ENCODE measurements around the gene HLA-DPA1.
A peak's percentile ranks its signal among the peaks of the same experiment; 100 is the strongest.
"Not testable (repeated sequence)": the region's sequence is repeated elsewhere in the genome, so short reads cannot be mapped to it uniquely, and the experiment has no call there.

The HLA-DPA1 gene

GRCh38 chr6:33073431-33073871 lies at the start of gene HLA-DPA1:
HLA-DPA1 (minus strand) TSS chr6:33073649.
- DNase-seq (ENCODE audit: low read depth): no peak

- no peak for DNase-seq (ENCODE audit: low read depth)
These were observed 49.7 kb upstream of the HLA-DPA1 start for GRCh38 chr6:33123181-33123580.

DNA sequence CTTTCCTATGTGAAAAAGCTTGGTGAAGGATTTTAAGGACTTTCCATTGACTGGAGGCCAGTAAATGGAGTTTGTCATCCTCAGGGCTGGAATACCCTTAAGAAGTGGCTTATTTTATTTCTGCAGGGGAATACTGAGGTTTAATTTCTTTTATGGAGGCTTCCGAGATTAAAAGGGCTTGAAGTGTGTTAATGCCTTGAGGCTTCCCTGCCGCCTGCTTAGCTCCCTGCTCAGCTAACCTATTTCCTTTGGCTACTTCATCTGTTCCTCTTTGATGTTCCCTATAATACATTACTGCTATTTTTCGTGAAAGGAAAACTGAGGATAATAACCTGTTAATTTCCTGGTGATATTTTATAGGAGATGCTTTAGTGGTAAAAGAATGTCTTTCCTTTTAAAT lies 46.6 kb upstream of the HLA-DPA1 start:
- no peak for DNase-seq (ENCODE audit: low read depth)

DNA sequence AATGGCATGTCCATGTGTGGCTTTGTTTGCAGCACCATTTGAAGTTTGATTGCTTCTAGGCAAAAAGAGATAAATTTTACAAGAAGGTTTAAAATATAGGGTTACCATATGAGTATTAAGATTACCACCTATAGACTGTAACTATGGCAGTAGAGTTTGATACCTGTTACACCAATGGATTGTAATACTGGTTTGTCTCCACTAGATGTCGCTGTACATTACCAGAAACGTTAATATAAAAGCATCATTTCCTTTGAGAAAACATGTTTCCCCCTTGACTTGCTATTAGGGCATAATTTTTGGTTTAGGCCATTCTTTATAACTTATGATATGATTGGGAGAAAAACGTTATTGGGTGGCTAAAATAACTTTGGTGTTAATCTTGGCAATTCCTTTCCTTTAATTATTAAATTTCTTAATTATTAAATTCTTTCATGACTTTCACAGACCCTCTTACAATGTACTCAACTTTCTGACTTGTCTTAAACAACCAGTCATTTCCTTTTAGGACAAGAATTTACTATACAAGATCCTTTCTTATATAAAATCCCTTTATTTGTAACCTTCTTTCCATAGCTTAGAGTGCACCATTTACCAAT lies 45.2 kb upstream of the HLA-DPA1 start:
- DNase-seq (ENCODE audit: low read depth): no peak

GRCh38 chr6:33117811-33118277 lies 44.4 kb upstream of the HLA-DPA1 start:
- DNase-seq (ENCODE audit: low read depth): no peak

GRCh38 chr6:33116841-33117711 lies 43.6 kb upstream of the HLA-DPA1 start:
- no peak for DNase-seq (ENCODE audit: low read depth)

- DNase-seq (ENCODE audit: low read depth): no peak
These were observed 43.0 kb upstream of the HLA-DPA1 start for GRCh38 chr6:33116417-33116816.

- DNase-seq (ENCODE audit: low read depth): no peak
These were observed 41.0 kb upstream of the HLA-DPA1 start for GRCh38 chr6:33114406-33114805.

- no peak for DNase-seq (ENCODE audit: low read depth)
These were observed 40.3 kb upstream of the HLA-DPA1 start for GRCh38 chr6:33113755-33114154.

DNA sequence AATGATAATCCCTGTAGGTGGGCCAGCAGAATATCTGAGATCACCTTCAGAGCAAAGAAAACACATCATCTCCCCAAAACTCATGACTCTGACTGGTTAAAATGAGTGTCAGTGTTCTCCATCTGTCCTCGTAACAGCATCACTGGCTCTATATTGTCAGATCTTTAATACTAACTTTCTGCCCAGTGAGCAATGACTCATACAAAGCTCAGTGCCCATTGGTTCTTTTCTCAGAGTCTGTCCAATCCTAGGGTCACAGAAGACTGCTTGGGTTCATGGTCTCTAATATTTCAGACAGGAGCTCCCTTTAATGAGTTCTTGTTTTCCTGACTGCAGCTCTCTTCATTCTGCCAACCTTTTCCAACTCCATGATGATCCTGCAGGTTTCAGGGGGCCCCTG lies 38.7 kb upstream of the HLA-DPA1 start:
- no peak for DNase-seq (ENCODE audit: low read depth)

DNA sequence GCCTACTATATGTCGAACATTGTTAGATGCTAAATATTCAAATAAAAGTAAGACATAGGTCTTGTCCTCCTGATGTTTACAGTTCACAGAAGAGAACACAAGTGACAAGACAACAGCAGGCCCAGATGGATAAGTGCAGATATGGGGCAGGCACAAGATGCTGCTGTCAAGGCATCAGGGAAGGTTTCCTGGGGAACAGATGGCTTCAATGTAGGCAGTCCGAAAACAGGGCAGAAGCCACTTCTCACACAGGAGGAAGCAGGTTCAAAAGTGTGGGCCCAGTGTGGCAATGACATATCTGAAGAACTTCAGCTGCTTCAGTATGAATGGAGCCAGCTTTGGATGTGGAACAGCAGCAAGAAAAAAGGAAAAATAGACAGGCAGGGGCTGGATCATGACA lies 34.9 kb upstream of the HLA-DPA1 start:
- no peak for DNase-seq (ENCODE audit: low read depth)

DNA sequence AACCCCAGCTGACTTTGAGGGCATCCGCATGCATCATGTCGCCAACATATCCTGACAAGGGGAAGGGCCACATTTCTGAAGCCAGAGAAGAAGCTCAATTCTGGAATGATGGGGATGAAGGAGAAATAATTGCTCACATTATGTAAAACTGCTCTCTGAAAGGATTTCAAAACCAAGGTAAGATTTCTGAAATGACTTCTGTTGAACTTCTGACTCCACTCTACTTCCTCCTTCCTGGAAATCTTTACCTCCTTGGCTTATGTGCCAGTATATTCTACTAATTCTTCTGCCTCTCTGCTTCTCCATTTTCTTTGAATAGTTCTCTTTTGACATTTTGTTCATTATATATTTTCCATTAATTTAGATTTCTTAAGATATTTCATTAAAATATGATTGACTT lies 34.2 kb upstream of the HLA-DPA1 start:
- DNase-seq (ENCODE audit: low read depth): no peak

DNA sequence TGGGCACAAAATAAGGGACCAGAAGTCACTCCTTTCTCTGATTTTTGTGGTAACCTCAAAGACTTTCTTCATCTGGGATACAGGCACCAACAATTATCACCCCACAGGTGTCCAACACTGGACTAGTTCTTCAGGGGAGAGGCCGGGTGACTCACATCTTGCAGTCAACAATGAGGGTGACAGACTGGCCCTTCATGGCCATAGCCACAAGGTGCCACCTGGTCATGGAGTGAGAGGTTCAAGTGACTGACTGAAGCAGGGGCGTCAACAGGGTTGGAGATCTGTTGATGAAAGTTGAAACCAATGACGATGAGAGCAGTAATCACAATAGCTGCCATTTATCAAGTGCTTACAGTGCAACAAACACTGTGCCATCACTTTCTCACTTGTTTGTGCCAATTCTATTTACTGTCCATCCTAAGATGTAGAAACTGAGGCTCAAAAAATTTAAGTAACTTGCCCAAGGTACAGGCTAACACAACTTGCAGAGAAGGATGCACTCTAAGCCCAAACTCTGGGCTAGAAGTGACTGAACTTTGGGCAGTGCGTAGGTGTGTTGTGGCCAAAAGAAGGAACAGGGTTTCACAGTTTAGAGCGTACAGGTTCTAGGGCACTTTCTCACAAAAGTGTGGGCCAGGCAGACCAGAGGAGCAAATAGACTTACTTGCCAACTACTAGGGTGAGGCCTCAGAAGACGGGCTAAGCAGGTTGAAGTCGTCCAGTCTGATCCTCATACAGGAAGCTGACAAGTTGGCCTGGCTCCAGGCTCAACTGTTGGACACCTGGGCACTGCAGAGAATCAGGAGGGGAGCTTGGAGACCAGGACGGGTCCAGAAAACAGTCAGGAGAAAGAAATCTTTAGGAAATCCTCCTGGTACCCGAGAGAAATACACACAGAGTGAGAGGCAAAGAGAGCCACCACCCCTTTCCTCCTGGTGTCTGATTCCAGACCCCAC lies 32.7 kb upstream of the HLA-DPA1 start:
- no peak for DNase-seq (ENCODE audit: low read depth)

DNA sequence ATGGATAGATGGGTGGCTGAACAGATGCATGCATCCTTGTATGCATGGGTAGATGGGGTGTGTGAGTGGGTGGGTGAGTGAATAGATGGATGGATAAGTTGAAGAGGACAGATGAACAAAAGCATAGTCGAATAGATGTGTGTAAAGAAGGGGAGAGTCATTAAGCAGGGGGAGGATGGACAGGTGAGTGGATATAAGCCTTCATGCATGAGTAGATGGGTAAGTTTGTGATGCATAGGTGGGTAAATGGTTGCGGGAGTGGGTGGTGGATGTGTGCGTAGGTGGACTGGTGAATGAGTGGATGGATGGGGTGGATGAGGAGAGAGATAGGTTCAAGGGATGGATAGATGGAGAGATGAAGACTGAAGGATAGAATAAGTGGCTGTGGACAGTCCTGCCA lies 31.9 kb upstream of the HLA-DPA1 start:
- no peak for DNase-seq (ENCODE audit: low read depth)

GRCh38 chr6:33104887-33105286 lies 31.4 kb upstream of the HLA-DPA1 start:
- no peak for DNase-seq (ENCODE audit: low read depth)

DNA sequence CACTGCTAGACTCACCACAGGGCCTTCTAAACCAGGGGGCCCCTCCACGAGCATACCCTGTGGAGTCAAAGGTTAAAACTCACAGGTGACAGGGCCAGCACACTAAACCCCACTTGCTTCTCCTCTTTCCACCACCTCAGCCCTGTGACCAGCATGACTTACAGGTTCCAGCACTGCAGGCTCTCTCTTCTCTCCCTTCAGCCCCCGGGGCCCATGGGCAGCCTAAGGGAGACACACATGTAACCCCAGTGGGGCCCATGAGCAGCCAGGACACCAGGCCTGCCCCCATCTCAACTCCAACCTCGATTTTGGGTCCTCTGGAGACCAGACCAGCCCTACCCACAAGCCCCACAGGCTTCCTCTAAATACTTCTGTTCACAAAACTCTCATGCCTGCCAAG lies 30.3 kb upstream of the HLA-DPA1 start:
- no peak for DNase-seq (ENCODE audit: low read depth)

DNA sequence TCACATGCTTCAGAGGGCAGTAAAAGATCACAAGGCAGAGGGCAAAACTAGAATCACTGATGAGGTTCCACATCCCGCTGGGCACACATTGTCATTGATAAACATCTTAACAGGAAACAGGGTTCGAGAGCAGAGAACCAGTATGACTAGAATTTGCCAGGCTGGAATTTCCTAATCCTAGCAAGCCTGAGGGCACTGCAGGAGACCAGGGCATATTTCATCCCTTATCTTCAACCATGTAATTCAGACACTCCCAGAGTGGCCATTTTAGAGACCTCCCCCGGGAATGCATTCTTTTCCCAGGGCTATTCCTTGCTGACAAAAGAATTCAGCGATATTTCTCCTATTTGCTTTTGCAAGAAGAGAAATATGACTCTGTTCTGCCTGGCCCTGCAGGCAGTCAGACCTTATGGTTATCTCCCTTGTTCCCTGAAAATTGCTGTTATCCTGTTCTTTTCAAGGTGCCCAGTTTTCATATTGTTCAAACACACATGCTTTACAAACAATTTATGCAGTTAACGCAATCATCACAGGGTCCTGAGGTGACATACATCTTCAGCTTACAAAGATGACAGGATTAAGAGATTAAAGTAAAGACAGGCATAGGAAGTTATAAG lies 27.8 kb upstream of the HLA-DPA1 start:
- DNase-seq (ENCODE audit: low read depth): not testable (repeated sequence)

- no peak for DNase-seq (ENCODE audit: low read depth)
These were observed 22.2 kb upstream of the HLA-DPA1 start for GRCh38 chr6:33095681-33096080.

GRCh38 chr6:33093855-33094254 lies 20.4 kb upstream of the HLA-DPA1 start:
- DNase-seq (ENCODE audit: low read depth): no peak

- DNase-seq (ENCODE audit: low read depth): no peak
These were observed 18.9 kb upstream of the HLA-DPA1 start for GRCh38 chr6:33092385-33092784.

GRCh38 chr6:33091957-33092356 lies 18.5 kb upstream of the HLA-DPA1 start:
- peak; percentile 32 for DNase-seq (ENCODE audit: low read depth)
